HFFc6 (cell line): ENCODE data around the gene BOLL. TPM values are rescaled to one million over a fixed set of nuclear protein-coding genes. Genes with fewer than 3 reads are reported as not detected.
"Not testable (repeated sequence)": the region's sequence is repeated elsewhere in the genome, so short reads cannot be mapped to it uniquely, and the experiment has no call there.

Experiments used
- DNase-seq: peaks from one replicate; pipeline ENCODE4 v3.0.0-alpha.2; 2018
- H3K27ac Mint-ChIP-seq: 2 replicates; pipeline ENCODE4 v1.8.0; 2020; ENCODE audit warnings: mild to moderate bottlenecking, mixed read lengths
- H3K27me3 Mint-ChIP-seq: 2 replicates; pipeline ENCODE4 v1.8.0; 2021; ENCODE audit warnings: mild to moderate bottlenecking, moderate library complexity, mixed read lengths; ENCODE audit not compliant: insufficient read depth
- H3K36me3 Mint-ChIP-seq: 2 replicates; pipeline ENCODE4 v1.8.0; 2021; ENCODE audit warnings: low read depth, mixed read lengths
- H3K4me1 Mint-ChIP-seq: 2 replicates; pipeline ENCODE4 v1.8.0; 2020; ENCODE audit warnings: low read depth, mixed read lengths
- H3K4me3 Mint-ChIP-seq: 2 replicates; pipeline ENCODE4 v1.8.0; 2020; ENCODE audit warnings: mild to moderate bottlenecking, moderate library complexity, mixed read lengths
- H3K9me3 Mint-ChIP-seq: 2 replicates; pipeline ENCODE4 v1.8.0; 2020; ENCODE audit warnings: mild to moderate bottlenecking, mixed read lengths
- total RNA-seq, 6 experiments: library from RNA; stranded (reverse); fragmentation: NEBNext Ultra II Directional; extraction: Animal tissue kit (Norgen Biotek cat#: 25700); gene quantifications; 2 replicates in 1 of 6; 3 replicates in 5 of 6; pipeline ENCODE4 v1.2.3, GENCODE V29; 2021
- TF ChIP-seq, protein P1 (sequence below): fragments of 200-600 bp; sonication (generic); IDR thresholded peaks from 2 replicates; pipeline ENCODE4 v1.5.0; 2021; ENCODE audit warnings: antibody characterized with exemption, mild to moderate bottlenecking

Gene BOLL
- total RNA-seq, 6 experiments from 2014 or later: not detected

DNA sequence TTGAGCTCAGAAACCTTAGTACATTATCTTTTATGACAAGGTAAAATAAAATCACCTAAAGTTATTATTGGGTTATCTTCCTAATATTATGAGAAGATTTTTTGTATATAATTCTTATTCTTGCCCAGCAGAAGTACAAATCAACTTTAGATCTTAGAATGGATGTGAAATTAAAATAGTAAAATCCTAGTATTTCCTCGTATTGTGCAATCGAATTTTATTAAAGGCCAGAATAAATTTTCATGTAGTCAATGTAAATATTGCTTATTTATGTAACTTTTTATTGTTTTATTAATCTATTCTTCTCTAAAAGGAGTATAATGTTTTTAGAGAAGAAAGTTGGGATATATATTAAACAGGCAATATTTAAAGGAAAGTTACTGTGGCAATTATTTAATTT lies 67.3 kb downstream of the BOLL start:
- no peaks in the 10 kb centered on the region for H3K4me1 Mint-ChIP-seq
- TF ChIP-seq, protein P1, sequence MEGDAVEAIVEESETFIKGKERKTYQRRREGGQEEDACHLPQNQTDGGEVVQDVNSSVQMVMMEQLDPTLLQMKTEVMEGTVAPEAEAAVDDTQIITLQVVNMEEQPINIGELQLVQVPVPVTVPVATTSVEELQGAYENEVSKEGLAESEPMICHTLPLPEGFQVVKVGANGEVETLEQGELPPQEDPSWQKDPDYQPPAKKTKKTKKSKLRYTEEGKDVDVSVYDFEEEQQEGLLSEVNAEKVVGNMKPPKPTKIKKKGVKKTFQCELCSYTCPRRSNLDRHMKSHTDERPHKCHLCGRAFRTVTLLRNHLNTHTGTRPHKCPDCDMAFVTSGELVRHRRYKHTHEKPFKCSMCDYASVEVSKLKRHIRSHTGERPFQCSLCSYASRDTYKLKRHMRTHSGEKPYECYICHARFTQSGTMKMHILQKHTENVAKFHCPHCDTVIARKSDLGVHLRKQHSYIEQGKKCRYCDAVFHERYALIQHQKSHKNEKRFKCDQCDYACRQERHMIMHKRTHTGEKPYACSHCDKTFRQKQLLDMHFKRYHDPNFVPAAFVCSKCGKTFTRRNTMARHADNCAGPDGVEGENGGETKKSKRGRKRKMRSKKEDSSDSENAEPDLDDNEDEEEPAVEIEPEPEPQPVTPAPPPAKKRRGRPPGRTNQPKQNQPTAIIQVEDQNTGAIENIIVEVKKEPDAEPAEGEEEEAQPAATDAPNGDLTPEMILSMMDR: no peak
- DNase-seq: no peak
- no peaks in the 10 kb centered on the region for H3K9me3 Mint-ChIP-seq
- no peaks in the 10 kb centered on the region for H3K36me3 Mint-ChIP-seq
- H3K27me3 Mint-ChIP-seq: no peaks in the 10 kb centered on the region
- no peak overlapping the region for H3K27ac Mint-ChIP-seq
- no peak overlapping the region for H3K4me3 Mint-ChIP-seq

GRCh38 chr2:197713271-197713670 lies 71.8 kb downstream of the BOLL start:
- Mint-ChIP-seq H3K27ac (no peak overlapping the region), H3K36me3 (peaks cover 3% of the 10 kb centered on the region; the same call in 1 of the 2 replicates), H3K4me3 (no peak overlapping the region), H3K4me1 (peaks cover 29% of the 10 kb centered on the region), H3K9me3 (no peaks in the 10 kb centered on the region), H3K27me3 (no peaks in the 10 kb centered on the region)
- TF ChIP-seq, protein P1: no peak
- no peak for DNase-seq

DNA sequence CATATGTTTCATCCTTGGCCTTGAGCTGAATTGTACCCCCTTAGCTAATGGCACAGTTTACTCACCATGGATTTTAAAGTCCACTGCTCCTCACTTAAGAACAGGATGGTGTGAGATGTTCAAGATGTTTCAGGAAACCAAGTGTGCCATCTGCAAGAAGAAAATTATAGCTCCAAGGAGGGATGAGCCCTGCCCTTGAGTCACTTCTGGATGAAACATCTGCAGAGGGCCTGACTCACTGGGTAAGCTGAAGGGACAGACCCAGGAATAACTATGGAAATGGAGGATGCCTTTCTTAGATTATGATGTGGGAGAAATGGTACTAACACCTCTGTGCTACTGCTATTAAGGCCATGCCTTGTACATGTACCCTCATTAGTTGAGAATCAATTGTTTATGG lies 73.5 kb downstream of the BOLL start:
- H3K4me1 Mint-ChIP-seq: peaks cover 43% of the 10 kb centered on the region
- H3K36me3 Mint-ChIP-seq: peaks cover 3% of the 10 kb centered on the region; the same call in 1 of the 2 replicates
- TF ChIP-seq, protein P1: no peak
- DNase-seq: no peak
- H3K27me3 Mint-ChIP-seq: no peaks in the 10 kb centered on the region
- H3K9me3 Mint-ChIP-seq: no peaks in the 10 kb centered on the region
- H3K27ac Mint-ChIP-seq: no peak overlapping the region
- no peak overlapping the region for H3K4me3 Mint-ChIP-seq

DNA sequence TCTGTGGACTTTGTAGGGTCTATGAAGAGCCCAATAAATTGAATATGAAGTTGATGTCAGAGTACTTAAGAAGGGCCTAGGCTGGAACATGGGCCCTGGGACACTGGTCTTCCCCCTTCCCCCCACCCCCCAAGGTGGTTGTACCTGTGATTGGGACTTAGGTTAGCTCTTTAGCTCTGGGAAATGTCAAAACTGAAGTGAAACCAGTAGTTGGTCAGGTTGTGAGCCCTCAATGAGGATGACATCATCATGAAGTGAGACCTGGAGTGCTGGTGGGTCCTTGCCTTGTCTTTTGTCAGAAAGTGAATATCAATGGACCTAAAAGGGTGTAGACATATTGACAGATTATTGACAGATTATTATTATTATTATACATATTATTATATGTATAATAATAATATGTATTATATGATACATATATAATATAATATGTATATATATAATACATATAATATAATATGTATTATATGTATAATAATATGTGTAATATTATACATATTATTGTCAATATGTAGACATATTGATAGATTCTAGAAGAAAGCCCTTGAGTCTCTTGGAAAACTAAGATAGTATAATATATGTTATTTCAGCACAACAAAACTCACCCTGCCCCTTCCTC lies 74.6 kb downstream of the BOLL start:
- TF ChIP-seq, protein P1: no peak
- no peaks in the 10 kb centered on the region for H3K27me3 Mint-ChIP-seq
- DNase-seq: no peak
- H3K27ac Mint-ChIP-seq: no peak overlapping the region
- H3K4me1 Mint-ChIP-seq: peaks cover 49% of the 10 kb centered on the region
- H3K4me3 Mint-ChIP-seq: no peak overlapping the region
- no peaks in the 10 kb centered on the region for H3K9me3 Mint-ChIP-seq
- peaks cover 3% of the 10 kb centered on the region; the same call in 1 of the 2 replicates for H3K36me3 Mint-ChIP-seq

- DNase-seq, H3K36me3 Mint-ChIP-seq, H3K9me3 Mint-ChIP-seq, H3K27me3 Mint-ChIP-seq: not testable (repeated sequence)
- Mint-ChIP-seq H3K4me1 (peaks cover 55% of the 10 kb centered on the region), H3K27ac (peak overlapping the region; percentile 26; the same call in 1 of the 2 replicates), H3K4me3 (peak overlapping the region; percentile 89)
Measured at GRCh38 chr2:197709140-197709539, 76.0 kb downstream of the BOLL start.

- DNase-seq: peak; percentile 64
- TF ChIP-seq, protein P1: no peak
- no peaks in the 10 kb centered on the region for H3K9me3 Mint-ChIP-seq
- peaks cover 3% of the 10 kb centered on the region; the same call in 1 of the 2 replicates for H3K36me3 Mint-ChIP-seq
- peaks cover 55% of the 10 kb centered on the region for H3K4me1 Mint-ChIP-seq
- no peaks in the 10 kb centered on the region for H3K27me3 Mint-ChIP-seq
- H3K4me3 Mint-ChIP-seq: peak overlapping the region; percentile 89
- peak overlapping the region; percentile 26 for H3K27ac Mint-ChIP-seq
Measured at GRCh38 chr2:197708331-197708730, 76.8 kb downstream of the BOLL start.
